HEK293 (cell line): ENCODE data around the gene BORCS5.
A peak's percentile ranks its signal among the peaks of the same experiment; 100 is the strongest.

Experiments used
- AEBP2 ChIP-seq: fragments of 450-650 bp; formaldehyde crosslinking; IDR thresholded peaks from 2 replicates; pipeline ENCODE4 v1.5.1; 2016; ENCODE audit warnings: missing biosample characterization, missing genetic modification characterization, borderline replicate concordance
- ATF2 ChIP-seq: fragments of 450-650 bp; formaldehyde crosslinking; IDR thresholded peaks from 2 replicates; pipeline ENCODE4 v1.5.1; 2016; ENCODE audit warnings: missing biosample characterization, missing genetic modification characterization, low read depth
- CTCF ChIP-seq: fragments of 450-650 bp; formaldehyde crosslinking; IDR thresholded peaks from 2 replicates; pipeline ENCODE4 v1.5.1; 2016; ENCODE audit warnings: missing biosample characterization, missing genetic modification characterization
- GLI4 ChIP-seq: fragments of 450-650 bp; formaldehyde crosslinking; IDR thresholded peaks from 2 replicates; pipeline ENCODE4 v1.5.1; 2016; ENCODE audit warnings: missing biosample characterization, missing genetic modification characterization
- GLIS2 ChIP-seq: fragments of 450-650 bp; formaldehyde crosslinking; IDR thresholded peaks from 2 replicates; pipeline ENCODE4 v1.5.1; 2016; ENCODE audit warnings: missing biosample characterization, missing genetic modification characterization
- HOXD13 ChIP-seq: sonication (generic); formaldehyde crosslinking; IDR thresholded peaks from 2 replicates; pipeline ENCODE4 v1.8.0; 2022; ENCODE audit warnings: missing genetic modification reagents, borderline replicate concordance
- KLF16 ChIP-seq: fragments of 450-650 bp; formaldehyde crosslinking; IDR thresholded peaks from 2 replicates; pipeline ENCODE4 v1.5.1; 2017; ENCODE audit warnings: missing biosample characterization, missing genetic modification characterization
- KLF7 ChIP-seq: fragments of 450-650 bp; formaldehyde crosslinking; IDR thresholded peaks from 2 replicates; pipeline ENCODE4 v1.5.1; 2016; ENCODE audit warnings: missing biosample characterization, missing genetic modification characterization, borderline replicate concordance
- MEIS1 ChIP-seq: sonication (generic); formaldehyde crosslinking; IDR thresholded peaks from 2 replicates; pipeline ENCODE4 v1.8.1; 2022; ENCODE audit warnings: missing genetic modification reagents, mild to moderate bottlenecking, borderline replicate concordance
- PRDM4 ChIP-seq: fragments of 450-650 bp; formaldehyde crosslinking; IDR thresholded peaks from 2 replicates; pipeline ENCODE4 v1.5.1; 2017; ENCODE audit warnings: missing biosample characterization, missing genetic modification characterization
- SALL2 ChIP-seq: fragments of 450-650 bp; formaldehyde crosslinking; IDR thresholded peaks from 2 replicates; pipeline ENCODE4 v1.5.0; 2017; ENCODE audit warnings: missing biosample characterization, mild to moderate bottlenecking, missing genetic modification characterization, borderline replicate concordance
- TRIM28 ChIP-seq: IDR thresholded peaks from 2 replicates; pipeline ENCODE4 v1.6.1; 2011; ENCODE audit warnings: low read length, control low read depth, borderline replicate concordance
- ZNF146 ChIP-seq: fragments of 450-650 bp; formaldehyde crosslinking; IDR thresholded peaks from 2 replicates; pipeline ENCODE4 v1.5.1; 2016; ENCODE audit warnings: missing biosample characterization, missing genetic modification characterization
- ZNF157 ChIP-seq: fragments of 450-650 bp; formaldehyde crosslinking; IDR thresholded peaks from 2 replicates; pipeline ENCODE4 v1.5.1; 2016; ENCODE audit warnings: missing biosample characterization, missing genetic modification characterization
- ZNF16 ChIP-seq: fragments of 450-650 bp; formaldehyde crosslinking; IDR thresholded peaks from 2 replicates; pipeline ENCODE4 v1.5.1; 2016; ENCODE audit warnings: low read depth, missing biosample characterization, missing genetic modification characterization
- ZNF175 ChIP-seq: fragments of 450-650 bp; formaldehyde crosslinking; IDR thresholded peaks from 2 replicates; pipeline ENCODE4 v1.5.1; 2016; ENCODE audit warnings: missing biosample characterization, missing genetic modification characterization
- ZNF248 ChIP-seq: fragments of 450-650 bp; formaldehyde crosslinking; IDR thresholded peaks from 2 replicates; pipeline ENCODE4 v1.5.1; 2017; ENCODE audit warnings: missing biosample characterization, missing genetic modification characterization
- ZNF302 ChIP-seq: fragments of 450-650 bp; formaldehyde crosslinking; IDR thresholded peaks from 2 replicates; pipeline ENCODE4 v1.5.1; 2016; ENCODE audit warnings: missing biosample characterization, missing genetic modification characterization, low read depth
- ZNF335 ChIP-seq: fragments of 450-650 bp; formaldehyde crosslinking; conservative IDR thresholded peaks from 2 replicates; pipeline ENCODE4 v1.5.1; 2016; ENCODE audit warnings: missing biosample characterization, missing genetic modification characterization
- ZNF398 ChIP-seq: fragments of 450-650 bp; formaldehyde crosslinking; IDR thresholded peaks from 2 replicates; pipeline ENCODE4 v1.5.1; 2017; ENCODE audit warnings: missing biosample characterization, missing genetic modification characterization
- ZNF404 ChIP-seq: fragments of 450-650 bp; formaldehyde crosslinking; IDR thresholded peaks from 2 replicates; pipeline ENCODE4 v1.5.1; 2017; ENCODE audit warnings: missing biosample characterization, missing genetic modification characterization
- ZNF473 ChIP-seq: fragments of 450-650 bp; formaldehyde crosslinking; IDR thresholded peaks from 2 replicates; pipeline ENCODE4 v1.5.1; 2017; ENCODE audit warnings: missing biosample characterization, missing genetic modification characterization
- ZNF488 ChIP-seq: fragments of 450-650 bp; formaldehyde crosslinking; IDR thresholded peaks from 2 replicates; pipeline ENCODE4 v1.5.1; 2016; ENCODE audit warnings: missing biosample characterization, missing genetic modification characterization
- ZNF501 ChIP-seq: fragments of 450-650 bp; formaldehyde crosslinking; IDR thresholded peaks from 2 replicates; pipeline ENCODE4 v1.5.1; 2016; ENCODE audit warnings: missing biosample characterization, missing genetic modification characterization
- ZNF529 ChIP-seq: fragments of 450-650 bp; formaldehyde crosslinking; IDR thresholded peaks from 2 replicates; pipeline ENCODE4 v1.5.1; 2017; ENCODE audit warnings: missing genetic modification characterization, missing biosample characterization; ENCODE audit not compliant: insufficient replicate concordance
- ZNF548 ChIP-seq: fragments of 450-650 bp; formaldehyde crosslinking; IDR thresholded peaks from 2 replicates; pipeline ENCODE4 v1.5.1; 2016; ENCODE audit warnings: missing biosample characterization, missing genetic modification characterization
- ZNF580 ChIP-seq: fragments of 450-650 bp; formaldehyde crosslinking; IDR thresholded peaks from 2 replicates; pipeline ENCODE4 v1.5.1; 2016; ENCODE audit warnings: missing biosample characterization, missing genetic modification characterization
- ZSCAN16 ChIP-seq: fragments of 450-650 bp; formaldehyde crosslinking; IDR thresholded peaks from 2 replicates; pipeline ENCODE4 v1.5.1; 2016; ENCODE audit warnings: missing biosample characterization, missing genetic modification characterization
- ZXDB ChIP-seq: fragments of 450-650 bp; formaldehyde crosslinking; IDR thresholded peaks from 2 replicates; pipeline ENCODE4 v1.5.1; 2016; ENCODE audit warnings: missing biosample characterization, missing genetic modification characterization

BORCS5 gene

GRCh38 chr12:12356896-12357718, at the start of gene BORCS5 (continued):
- TF ChIP-seq ZNF488 (tag by site-specific recombination) (no peak), ZXDB (tag by site-specific recombination) (peak; percentile 92), AEBP2 (tag by site-specific recombination) (no peak), CTCF (tag by site-specific recombination) (peak; percentile 90), ZNF398 (0 out of 2 replicates have a peak, but pooled peaks have one; percentile 10), KLF7 (tag by site-specific recombination) (peak; percentile 86; the same call in 1 of the 2 replicates), ZNF548 (tag by site-specific recombination) (no peak), ZNF501 (tag by site-specific recombination) (peak; percentile 92), ZNF302 (tag by site-specific recombination) (no peak), GLI4 (tag by site-specific recombination) (peak; percentile 59; the same call in 1 of the 2 replicates), PRDM4 (tag by site-specific recombination) (no peak), ZNF580 (tag by site-specific recombination) (no peak), ZNF473 (no peak), ATF2 (tag by site-specific recombination) (no peak), KLF16 (peak; percentile 89), HOXD13 (CRISPR knock-in tag) (no peak), ZNF248 (tag by site-specific recombination) (no peak), TRIM28 (no peak), ZNF157 (tag by site-specific recombination) (peak; percentile 26; the same call in 1 of the 2 replicates), ZNF175 (no peak), ZNF529 (tag by site-specific recombination) (no peak), ZNF335 (peak; percentile 54), ZNF146 (tag by site-specific recombination) (no peak), SALL2 (tag by site-specific recombination) (no peak), ZNF404 (tag by site-specific recombination) (no peak), GLIS2 (tag by site-specific recombination) (0 out of 2 replicates have a peak, but pooled peaks have one; percentile 62), ZSCAN16 (tag by site-specific recombination) (no peak; the same call in 1 of the 2 replicates), MEIS1 (no peak), ZNF16 (no peak)
